Measurements from ENCODE around the gene POFUT1.

DNA sequence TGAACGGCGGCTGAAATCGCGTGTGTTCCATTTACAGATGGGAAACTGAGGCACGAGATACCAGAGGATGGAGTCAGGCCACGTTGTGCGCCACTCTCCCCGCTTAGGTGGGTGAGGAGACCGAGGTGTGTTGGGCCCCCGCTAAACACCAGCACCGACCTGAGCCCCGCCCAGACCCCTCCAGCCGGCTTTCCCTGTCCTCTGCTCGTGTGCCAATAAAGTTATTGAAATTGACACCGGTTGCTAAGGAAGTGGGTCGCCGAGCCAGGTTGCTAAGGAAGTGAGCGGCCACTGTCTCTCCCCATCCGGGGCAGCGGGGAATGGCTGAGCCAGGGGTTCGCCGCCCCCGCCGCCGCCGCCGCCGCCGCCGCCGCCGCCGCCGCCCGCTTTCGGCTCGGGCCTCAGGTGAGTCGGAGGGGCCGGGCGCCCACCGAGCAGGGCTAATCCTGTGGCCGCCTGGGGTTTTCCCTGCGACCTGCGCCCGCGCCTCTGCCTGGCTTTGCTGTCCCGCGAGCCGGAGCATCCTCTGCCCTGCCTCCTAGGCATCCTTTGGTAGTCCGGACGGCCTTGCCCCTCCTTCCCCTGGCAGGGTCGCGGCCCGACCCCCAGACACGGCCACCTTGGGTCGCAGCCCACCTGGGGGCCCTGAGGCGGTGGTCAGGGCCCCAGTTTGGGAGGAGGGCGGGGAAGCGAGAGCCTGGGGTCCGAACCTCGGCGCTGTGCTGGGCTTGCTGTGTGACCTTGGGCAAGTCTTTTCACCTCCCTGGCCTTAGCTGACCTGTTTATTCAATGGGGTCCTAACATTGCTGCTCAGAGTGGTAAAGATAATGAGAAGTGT lies 69.9 kb downstream of the POFUT1 start, which contains the start of gene KIF3B:
- TF ChIP-seq, protein P1, sequence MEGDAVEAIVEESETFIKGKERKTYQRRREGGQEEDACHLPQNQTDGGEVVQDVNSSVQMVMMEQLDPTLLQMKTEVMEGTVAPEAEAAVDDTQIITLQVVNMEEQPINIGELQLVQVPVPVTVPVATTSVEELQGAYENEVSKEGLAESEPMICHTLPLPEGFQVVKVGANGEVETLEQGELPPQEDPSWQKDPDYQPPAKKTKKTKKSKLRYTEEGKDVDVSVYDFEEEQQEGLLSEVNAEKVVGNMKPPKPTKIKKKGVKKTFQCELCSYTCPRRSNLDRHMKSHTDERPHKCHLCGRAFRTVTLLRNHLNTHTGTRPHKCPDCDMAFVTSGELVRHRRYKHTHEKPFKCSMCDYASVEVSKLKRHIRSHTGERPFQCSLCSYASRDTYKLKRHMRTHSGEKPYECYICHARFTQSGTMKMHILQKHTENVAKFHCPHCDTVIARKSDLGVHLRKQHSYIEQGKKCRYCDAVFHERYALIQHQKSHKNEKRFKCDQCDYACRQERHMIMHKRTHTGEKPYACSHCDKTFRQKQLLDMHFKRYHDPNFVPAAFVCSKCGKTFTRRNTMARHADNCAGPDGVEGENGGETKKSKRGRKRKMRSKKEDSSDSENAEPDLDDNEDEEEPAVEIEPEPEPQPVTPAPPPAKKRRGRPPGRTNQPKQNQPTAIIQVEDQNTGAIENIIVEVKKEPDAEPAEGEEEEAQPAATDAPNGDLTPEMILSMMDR (IDR thresholded peaks at IDR 0.05): peak in 1 of 5 experiments; percentile 13
- peak; percentile 3 to 42 for TF ChIP-seq POLR2A (IDR thresholded peaks at IDR 0.05)
- TF ChIP-seq EP300 (IDR thresholded peaks at IDR 0.05): peak; percentile 35 to 71
